HEK293 (cell line): ENCODE results near the gene GNB3.

Experiments
- EGR2 ChIP-seq: fragments of 450-650 bp; formaldehyde crosslinking; IDR thresholded peaks from 2 replicates; pipeline ENCODE4 v1.5.1; 2016; ENCODE audit warnings: low read depth, missing biosample characterization, missing genetic modification characterization
- GLIS1 ChIP-seq: fragments of 450-650 bp; formaldehyde crosslinking; IDR thresholded peaks from 2 replicates; pipeline ENCODE4 v1.5.1; 2016; ENCODE audit warnings: missing biosample characterization, missing genetic modification characterization
- GLIS2 ChIP-seq: fragments of 450-650 bp; formaldehyde crosslinking; IDR thresholded peaks from 2 replicates; pipeline ENCODE4 v1.5.1; 2016; ENCODE audit warnings: missing biosample characterization, missing genetic modification characterization
- INSM2 ChIP-seq: fragments of 450-650 bp; formaldehyde crosslinking; IDR thresholded peaks from 2 replicates; pipeline ENCODE4 v1.5.1; 2016; ENCODE audit warnings: missing biosample characterization, missing genetic modification characterization
- MEIS1 ChIP-seq: sonication (generic); formaldehyde crosslinking; IDR thresholded peaks from 2 replicates; pipeline ENCODE4 v1.8.1; 2022; ENCODE audit warnings: missing genetic modification reagents, mild to moderate bottlenecking, borderline replicate concordance
- PRDM4 ChIP-seq: fragments of 450-650 bp; formaldehyde crosslinking; IDR thresholded peaks from 2 replicates; pipeline ENCODE4 v1.5.1; 2017; ENCODE audit warnings: missing biosample characterization, missing genetic modification characterization
- REPIN1 ChIP-seq: fragments of 450-650 bp; formaldehyde crosslinking; IDR thresholded peaks from 2 replicates; pipeline ENCODE4 v1.5.1; 2017; ENCODE audit warnings: missing biosample characterization, missing genetic modification characterization, low read depth
- REST ChIP-seq: fragments of 450-650 bp; formaldehyde crosslinking; IDR thresholded peaks from 2 replicates; pipeline ENCODE4 v1.5.1; 2016; ENCODE audit warnings: missing biosample characterization, missing genetic modification characterization
- ZFHX2 ChIP-seq: fragments of 450-650 bp; formaldehyde crosslinking; conservative IDR thresholded peaks from 2 replicates; pipeline ENCODE4 v1.5.1; 2016; ENCODE audit warnings: missing biosample characterization, missing genetic modification characterization
- ZNF10 ChIP-seq: fragments of 450-650 bp; formaldehyde crosslinking; IDR thresholded peaks from 2 replicates; pipeline ENCODE4 v1.5.1; 2017; ENCODE audit warnings: missing biosample characterization, missing genetic modification characterization
- ZNF121 ChIP-seq: fragments of 450-650 bp; formaldehyde crosslinking; IDR thresholded peaks from 2 replicates; pipeline ENCODE4 v1.5.1; 2016; ENCODE audit warnings: missing biosample characterization, missing genetic modification characterization
- ZNF341 ChIP-seq: fragments of 450-650 bp; formaldehyde crosslinking; IDR thresholded peaks from 2 replicates; pipeline ENCODE4; 2016; ENCODE audit warnings: low read depth, missing biosample characterization, missing genetic modification characterization
- ZNF391 ChIP-seq: fragments of 450-650 bp; formaldehyde crosslinking; IDR thresholded peaks from 2 replicates; pipeline ENCODE4 v1.5.1; 2016; ENCODE audit warnings: low read depth, missing biosample characterization, missing genetic modification characterization, borderline replicate concordance
- ZNF433 ChIP-seq: fragments of 450-650 bp; formaldehyde crosslinking; IDR thresholded peaks from 2 replicates; pipeline ENCODE4 v1.5.1; 2016; ENCODE audit warnings: missing biosample characterization, missing genetic modification characterization, low read depth
- ZNF549 ChIP-seq: fragments of 450-650 bp; IDR thresholded peaks from 2 replicates; pipeline ENCODE4 v1.5.1; 2018; ENCODE audit warnings: missing biosample characterization, missing genetic modification characterization, mild to moderate bottlenecking, inconsistent platforms, moderate library complexity
- ZNF707 ChIP-seq: fragments of 450-650 bp; formaldehyde crosslinking; IDR thresholded peaks from 2 replicates; pipeline ENCODE4 v1.5.1; 2016; ENCODE audit warnings: missing biosample characterization, missing genetic modification characterization
- ZNF747 ChIP-seq: fragments of 450-650 bp; formaldehyde crosslinking; IDR thresholded peaks from 2 replicates; pipeline ENCODE4 v1.5.1; 2016; ENCODE audit warnings: missing biosample characterization, missing genetic modification characterization
- ZNF777 ChIP-seq: fragments of 450-650 bp; formaldehyde crosslinking; IDR thresholded peaks from 2 replicates; pipeline ENCODE4 v1.5.1; 2017; ENCODE audit warnings: missing biosample characterization, missing genetic modification characterization, borderline replicate concordance
- TF ChIP-seq, protein P1 (sequence below): fragments of 450-650 bp; formaldehyde crosslinking; IDR thresholded peaks from 2 replicates; pipeline ENCODE4 v1.5.1; 2016; ENCODE audit warnings: missing biosample characterization, missing genetic modification characterization
- TF ChIP-seq, protein P2 (sequence below): fragments of 450-650 bp; formaldehyde crosslinking; IDR thresholded peaks from 2 replicates; pipeline ENCODE4 v1.5.1; 2016; ENCODE audit warnings: missing biosample characterization, missing genetic modification characterization
- TF ChIP-seq, protein P3 (sequence below): fragments of 450-650 bp; formaldehyde crosslinking; IDR thresholded peaks from 2 replicates; pipeline ENCODE4 v1.5.1; 2017; ENCODE audit warnings: missing biosample characterization, missing genetic modification characterization
- TF ChIP-seq, protein P4 (sequence below): fragments of 450-650 bp; formaldehyde crosslinking; IDR thresholded peaks from 2 replicates; pipeline ENCODE4 v1.5.1; 2016; ENCODE audit warnings: missing biosample characterization, missing genetic modification characterization

Gene GNB3

GRCh38 chr12:6866163-6866919, 25.6 kb downstream of the GNB3 start (continued):
- TF ChIP-seq ZFHX2 (tag by site-specific recombination), result peak; percentile 45
- TF ChIP-seq, protein P1, sequence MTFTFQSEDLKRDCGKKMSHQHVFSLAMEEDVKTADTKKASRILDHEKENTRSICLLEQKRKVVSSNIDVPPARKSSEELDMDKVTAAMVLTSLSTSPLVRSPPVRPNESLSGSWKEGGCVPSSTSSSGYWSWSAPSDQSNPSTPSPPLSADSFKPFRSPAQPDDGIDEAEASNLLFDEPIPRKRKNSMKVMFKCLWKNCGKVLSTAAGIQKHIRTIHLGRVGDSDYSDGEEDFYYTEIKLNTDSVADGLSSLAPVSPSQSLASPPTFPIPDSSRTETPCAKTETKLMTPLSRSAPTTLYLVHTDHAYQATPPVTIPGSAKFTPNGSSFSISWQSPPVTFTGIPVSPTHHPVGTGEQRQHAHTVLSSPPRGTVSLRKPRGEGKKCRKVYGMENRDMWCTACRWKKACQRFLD, result no peak
- TF ChIP-seq ZNF549, result no peak
- no peak for TF ChIP-seq ZNF777 (tag by site-specific recombination)
- no peak for TF ChIP-seq ZNF121 (tag by site-specific recombination)
- no peak for TF ChIP-seq MEIS1 (CRISPR knock-in tag)
- no peak for TF ChIP-seq ZNF747 (tag by site-specific recombination)
- TF ChIP-seq ZNF433, result no peak
- TF ChIP-seq, protein P2, sequence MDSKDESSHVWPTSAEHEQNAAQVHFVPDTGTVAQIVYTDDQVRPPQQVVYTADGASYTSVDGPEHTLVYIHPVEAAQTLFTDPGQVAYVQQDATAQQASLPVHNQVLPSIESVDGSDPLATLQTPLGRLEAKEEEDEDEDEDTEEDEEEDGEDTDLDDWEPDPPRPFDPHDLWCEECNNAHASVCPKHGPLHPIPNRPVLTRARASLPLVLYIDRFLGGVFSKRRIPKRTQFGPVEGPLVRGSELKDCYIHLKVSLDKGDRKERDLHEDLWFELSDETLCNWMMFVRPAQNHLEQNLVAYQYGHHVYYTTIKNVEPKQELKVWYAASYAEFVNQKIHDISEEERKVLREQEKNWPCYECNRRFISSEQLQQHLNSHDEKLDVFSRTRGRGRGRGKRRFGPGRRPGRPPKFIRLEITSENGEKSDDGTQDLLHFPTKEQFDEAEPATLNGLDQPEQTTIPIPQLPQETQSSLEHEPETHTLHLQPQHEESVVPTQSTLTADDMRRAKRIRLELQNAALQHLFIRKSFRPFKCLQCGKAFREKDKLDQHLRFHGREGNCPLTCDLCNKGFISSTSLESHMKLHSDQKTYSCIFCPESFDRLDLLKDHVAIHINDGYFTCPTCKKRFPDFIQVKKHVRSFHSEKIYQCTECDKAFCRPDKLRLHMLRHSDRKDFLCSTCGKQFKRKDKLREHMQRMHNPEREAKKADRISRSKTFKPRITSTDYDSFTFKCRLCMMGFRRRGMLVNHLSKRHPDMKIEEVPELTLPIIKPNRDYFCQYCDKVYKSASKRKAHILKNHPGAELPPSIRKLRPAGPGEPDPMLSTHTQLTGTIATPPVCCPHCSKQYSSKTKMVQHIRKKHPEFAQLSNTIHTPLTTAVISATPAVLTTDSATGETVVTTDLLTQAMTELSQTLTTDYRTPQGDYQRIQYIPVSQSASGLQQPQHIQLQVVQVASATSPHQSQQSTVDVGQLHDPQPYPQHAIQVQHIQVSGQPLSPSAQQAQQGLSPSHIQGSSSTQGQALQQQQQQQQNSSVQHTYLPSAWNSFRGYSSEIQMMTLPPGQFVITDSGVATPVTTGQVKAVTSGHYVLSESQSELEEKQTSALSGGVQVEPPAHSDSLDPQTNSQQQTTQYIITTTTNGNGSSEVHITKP (tag by site-specific recombination), result 0 out of 2 replicates have a peak, but pooled peaks have one; percentile 37
- TF ChIP-seq GLIS2 (tag by site-specific recombination), result peak; percentile 35
- no peak for TF ChIP-seq REPIN1 (tag by site-specific recombination)
- TF ChIP-seq, protein P3, sequence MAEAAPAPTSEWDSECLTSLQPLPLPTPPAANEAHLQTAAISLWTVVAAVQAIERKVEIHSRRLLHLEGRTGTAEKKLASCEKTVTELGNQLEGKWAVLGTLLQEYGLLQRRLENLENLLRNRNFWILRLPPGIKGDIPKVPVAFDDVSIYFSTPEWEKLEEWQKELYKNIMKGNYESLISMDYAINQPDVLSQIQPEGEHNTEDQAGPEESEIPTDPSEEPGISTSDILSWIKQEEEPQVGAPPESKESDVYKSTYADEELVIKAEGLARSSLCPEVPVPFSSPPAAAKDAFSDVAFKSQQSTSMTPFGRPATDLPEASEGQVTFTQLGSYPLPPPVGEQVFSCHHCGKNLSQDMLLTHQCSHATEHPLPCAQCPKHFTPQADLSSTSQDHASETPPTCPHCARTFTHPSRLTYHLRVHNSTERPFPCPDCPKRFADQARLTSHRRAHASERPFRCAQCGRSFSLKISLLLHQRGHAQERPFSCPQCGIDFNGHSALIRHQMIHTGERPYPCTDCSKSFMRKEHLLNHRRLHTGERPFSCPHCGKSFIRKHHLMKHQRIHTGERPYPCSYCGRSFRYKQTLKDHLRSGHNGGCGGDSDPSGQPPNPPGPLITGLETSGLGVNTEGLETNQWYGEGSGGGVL, result no peak
- TF ChIP-seq ZNF10, result no peak
- TF ChIP-seq, protein P4, sequence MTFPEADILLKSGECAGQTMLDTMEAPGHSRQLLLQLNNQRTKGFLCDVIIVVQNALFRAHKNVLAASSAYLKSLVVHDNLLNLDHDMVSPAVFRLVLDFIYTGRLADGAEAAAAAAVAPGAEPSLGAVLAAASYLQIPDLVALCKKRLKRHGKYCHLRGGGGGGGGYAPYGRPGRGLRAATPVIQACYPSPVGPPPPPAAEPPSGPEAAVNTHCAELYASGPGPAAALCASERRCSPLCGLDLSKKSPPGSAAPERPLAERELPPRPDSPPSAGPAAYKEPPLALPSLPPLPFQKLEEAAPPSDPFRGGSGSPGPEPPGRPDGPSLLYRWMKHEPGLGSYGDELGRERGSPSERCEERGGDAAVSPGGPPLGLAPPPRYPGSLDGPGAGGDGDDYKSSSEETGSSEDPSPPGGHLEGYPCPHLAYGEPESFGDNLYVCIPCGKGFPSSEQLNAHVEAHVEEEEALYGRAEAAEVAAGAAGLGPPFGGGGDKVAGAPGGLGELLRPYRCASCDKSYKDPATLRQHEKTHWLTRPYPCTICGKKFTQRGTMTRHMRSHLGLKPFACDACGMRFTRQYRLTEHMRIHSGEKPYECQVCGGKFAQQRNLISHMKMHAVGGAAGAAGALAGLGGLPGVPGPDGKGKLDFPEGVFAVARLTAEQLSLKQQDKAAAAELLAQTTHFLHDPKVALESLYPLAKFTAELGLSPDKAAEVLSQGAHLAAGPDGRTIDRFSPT (tag by site-specific recombination), result no peak
- TF ChIP-seq GLIS1 (tag by site-specific recombination), result 0 out of 2 replicates have a peak, but pooled peaks have one; percentile 7
- TF ChIP-seq PRDM4 (tag by site-specific recombination), result no peak
- TF ChIP-seq REST (tag by site-specific recombination), result no peak
- no peak for TF ChIP-seq ZNF707
- TF ChIP-seq INSM2 (tag by site-specific recombination), result no peak
- peak; percentile 36; the same call in 1 of the 2 replicates for TF ChIP-seq EGR2 (tag by site-specific recombination)
- no peak for TF ChIP-seq ZNF391 (tag by site-specific recombination)
- no peak for TF ChIP-seq ZNF341
